HepG2 (cell line): ENCODE results near the gene NWD2. TPM values are rescaled to one million over a fixed set of nuclear protein-coding genes. Genes with fewer than 3 reads are reported as not detected.

Source experiments
- ATAC-seq: fragments of 200-7000 bp; cut with Tn5 transposase; 3 replicates; pipeline ENCODE4 v1.9.1; 2020; ENCODE audit warnings: mild to moderate bottlenecking, moderate library complexity
- BruUV-seq: library from RNA; stranded (reverse); fragments of 400-500 nt; replicated peaks from 2 replicates; lab custom pipeline; 2021; lab: Mats Ljungman, UMichigan
- CTCF ChIA-PET: fragments of 300-600 bp; formaldehyde crosslinking; extraction: SDS; loops from one replicate; lab custom pipeline; 2021; ENCODE audit warnings: low total read pairs, inconsistent platforms, low intra/inter-chr PET ratio; lab: Yijun Ruan, JAX
- POLR2A ChIA-PET: fragments of 350-600 bp; sonication (Branson Sonifier 250); formaldehyde crosslinking; loops from one replicate; lab custom pipeline; 2020; ENCODE audit warnings: antibody characterized with exemption, inconsistent platforms; lab: Yijun Ruan, JAX
- DNase-seq: peaks from one replicate; pipeline ENCODE4 v3.0.0-alpha.2; 2015; ENCODE audit warnings: low spot score
- FAIRE-seq: peaks from 3 replicates; lab custom pipeline; 2011; peaks lifted over from hg19 to GRCh38; lab: Jason Lieb, UNC
- H2AFZ ChIP-seq: one replicate; pipeline ENCODE4 v1.6.1; 2011; ENCODE audit warnings: low read length, inconsistent platforms
- H3K27ac ChIP-seq: fragments of 300-600 bp; 3 replicates; pipeline ENCODE4 v1.8.0; 2011; ENCODE audit warnings: mixed run types, mild to moderate bottlenecking, mixed read lengths, low read length, inconsistent platforms; ENCODE audit not compliant: insufficient read depth; ENCODE audit errors: extremely low read length
- H3K27me3 ChIP-seq, 2 experiments: fragments of 200-600 bp in 1 of 2; 2 replicates in 1 of 2; 3 replicates in 1 of 2; pipeline versions ENCODE4 v1.6.0 to v1.8.0; 2011; ENCODE audit warnings: low read length in 2 of 2, mild to moderate bottlenecking in 2 of 2, moderate library complexity in 2 of 2, inconsistent platforms in 1 of 2; ENCODE audit not compliant: insufficient read depth in 2 of 2, control insufficient read depth in 1 of 2
- H3K36me3 ChIP-seq, 2 experiments: fragments of 200-600 bp in 1 of 2; replicated peaks in 1 of 2; 2 replicates in 1 of 2; 3 replicates in 1 of 2; pipeline versions ENCODE4 v1.5.1 to v1.8.0; 2011; ENCODE audit warnings: low read length in 2 of 2, inconsistent platforms in 1 of 2; ENCODE audit not compliant: insufficient read depth in 2 of 2, control insufficient read depth in 1 of 2
- H3K4me1 ChIP-seq: 2 replicates; pipeline ENCODE4 v1.5.1; 2012; ENCODE audit warnings: low read length, inconsistent platforms; ENCODE audit not compliant: insufficient read depth
- H3K4me2 ChIP-seq: 2 replicates; pipeline ENCODE4 v1.6.0; 2011; ENCODE audit warnings: low read depth, low read length, inconsistent platforms
- H3K4me3 ChIP-seq, 3 experiments: fragments of 200-600 bp in 1 of 3; sonication (generic), shearing (Covaris generic) in 1 of 3; replicated peaks in 1 of 3; 2 replicates each; pipeline ENCODE4 v1.5.1; 2011 to 2016; ENCODE audit warnings: low read length in 3 of 3, inconsistent platforms in 2 of 3, low read depth in 2 of 3, mild to moderate bottlenecking in 2 of 3, control low read depth in 1 of 3, mixed read lengths in 1 of 3; ENCODE audit not compliant: insufficient read depth in 1 of 3
- H3K79me2 ChIP-seq: one replicate; pipeline ENCODE4 v1.6.1; 2011; ENCODE audit warnings: low read length, inconsistent platforms; ENCODE audit not compliant: insufficient read depth
- H3K9ac ChIP-seq: 2 replicates; pipeline ENCODE4 v1.6.0; 2011; ENCODE audit warnings: mild to moderate bottlenecking, low read depth, low read length, inconsistent platforms; ENCODE audit not compliant: insufficient read depth
- H3K9me3 ChIP-seq: 2 replicates; pipeline ENCODE4 v1.5.1; 2012; ENCODE audit warnings: mild to moderate bottlenecking, low read length
- H4K20me1 ChIP-seq: 2 replicates; pipeline ENCODE4 v1.6.0; 2011; ENCODE audit warnings: inconsistent platforms, mild to moderate bottlenecking, low read length, moderate library complexity; ENCODE audit not compliant: insufficient read depth
- GABPA ChIP-seq, 2 experiments: IDR thresholded peaks; 2 replicates each; pipeline ENCODE4 v1.6.1; 2011 to 2016; ENCODE audit warnings: low read depth in 2 of 2, low read length in 1 of 2, missing biosample characterization in 1 of 2, missing genetic modification characterization in 1 of 2
- GATA4 ChIP-seq: sonication (generic); IDR thresholded peaks from 2 replicates; pipeline ENCODE4 v1.6.1; 2016; ENCODE audit warnings: antibody characterized with exemption, low read depth, borderline replicate concordance
- NR1H2 ChIP-seq: sonication (generic); formaldehyde crosslinking; IDR thresholded peaks from 2 replicates; pipeline ENCODE4 v1.8.1; 2022; ENCODE audit warnings: low read depth, missing genetic modification reagents, borderline replicate concordance
- ZBTB42 ChIP-seq: sonication (generic); formaldehyde crosslinking; IDR thresholded peaks from 2 replicates; pipeline ENCODE4 v1.5.0; 2020; ENCODE audit warnings: mild to moderate bottlenecking, missing genetic modification reagents
- whole genome bisulfite sequencing: methylation state at CpG from one replicate; pipeline ENCODE4 v1.1.6; 2017; ENCODE audit warnings: low lambda C conversion rate; 5-methylcytosine and 5-hydroxymethylcytosine counted together
- in situ Hi-C: cut with HindIII; loops from 2 replicates; pipeline ENCODE4 v1.10.0; 2017; ENCODE audit warnings: low pct_unique_long_range_greater_than_20kb; ENCODE audit not compliant: extremely low pct_ligation_motif_present
- intact Hi-C: fragments of 100-400 bp; cut with micrococcal nuclease; formaldehyde crosslinking; loops from one replicate; pipeline ENCODE4 v1.10.0; 2022; ENCODE audit not compliant: unreplicated experiment
- polyA plus RNA-seq, 8 experiments: library from polyadenylated mRNA; depleted of rRNA in 3 of 8; stranded (reverse) in 7 of 8; unstranded in 1 of 8; fragments of >200 nt; fragmentation: Illumina TruSeq in 4 of 8; extraction: Trizol in 4 of 8; gene quantifications; 2 replicates each; pipeline versions ENCODE4 v1.2.1 to v1.2.3, GENCODE V29; 2011 to 2016; ENCODE audit warnings: low read depth in 4 of 8, missing spikeins in 1 of 8, mixed read lengths in 1 of 8; ENCODE audit not compliant: insufficient read depth in 1 of 8
- total RNA-seq, 5 experiments: library from RNA; depleted of rRNA; stranded (reverse); fragments of >200 nt; fragmentation: Illumina TruSeq; extraction: Trizol; gene quantifications; 2 replicates each; pipeline ENCODE4 v1.2.3, GENCODE V29; 2016; ENCODE audit warnings: low read depth in 1 of 5
- TF ChIP-seq, protein P1 (sequence below): sonication (generic); formaldehyde crosslinking; IDR thresholded peaks from 2 replicates; pipeline ENCODE4 v1.5.1; 2020; ENCODE audit warnings: mild to moderate bottlenecking, missing genetic modification reagents, moderate library complexity
- TF ChIP-seq, protein P2 (sequence below): sonication (generic); formaldehyde crosslinking; IDR thresholded peaks from 2 replicates; pipeline ENCODE4 v1.4.0; 2020; ENCODE audit warnings: missing genetic modification reagents

NWD2 gene
- total and polyA plus RNA-seq, 2 of the 13 experiments (the other 11 are each of a cell fraction or from before 2014, with no cell fraction given) = not detected

DNA sequence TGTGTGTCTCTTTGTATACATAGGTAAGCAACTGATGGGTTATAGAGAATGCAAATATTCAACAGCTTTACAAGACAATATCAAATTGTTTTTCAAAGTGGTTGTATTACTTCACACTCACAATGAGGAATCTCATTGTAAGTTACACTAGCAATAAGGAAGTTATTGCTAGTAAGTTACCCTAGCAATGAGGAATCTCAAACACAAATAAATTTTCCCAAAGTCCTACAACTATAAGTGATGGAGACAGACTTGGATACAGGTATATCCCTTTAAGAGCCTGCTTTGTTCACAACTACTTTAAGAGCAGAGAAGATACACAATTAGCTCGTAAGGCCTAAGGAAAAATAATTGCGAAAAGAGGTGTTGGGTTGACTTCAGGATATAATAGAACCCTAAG, 28.3 kb upstream of the NWD2 start:
- in situ Hi-C loops = no loop called here
- DNase-seq (no peak), ATAC-seq (no peak), FAIRE-seq (no peak)
- CTCF ChIA-PET = no interaction called here
- Histone ChIP-seq H3K9ac (no peak overlapping the region), H3K27me3 (no peaks in the 10 kb centered on the region), H3K79me2 (no peaks in the 10 kb centered on the region), H3K4me2 (no peak overlapping the region), H3K9me3 (no peaks in the 10 kb centered on the region), H3K4me3 (no peak overlapping the region), H3K27ac (no peak overlapping the region), H3K4me1 (no peaks in the 10 kb centered on the region), H3K36me3 (no peaks in the 10 kb centered on the region), H2AFZ (no peak overlapping the region), H4K20me1 (no peaks in the 10 kb centered on the region)
- WGBS = 2% methylated on average over 2 of the region's 2 CpGs
- POLR2A ChIA-PET = no interaction called here
- intact Hi-C loops = no loop called here
- no TSS peak for BruUV-seq
- TF ChIP-seq GATA4 = no peak
- TF ChIP-seq, protein P1, sequence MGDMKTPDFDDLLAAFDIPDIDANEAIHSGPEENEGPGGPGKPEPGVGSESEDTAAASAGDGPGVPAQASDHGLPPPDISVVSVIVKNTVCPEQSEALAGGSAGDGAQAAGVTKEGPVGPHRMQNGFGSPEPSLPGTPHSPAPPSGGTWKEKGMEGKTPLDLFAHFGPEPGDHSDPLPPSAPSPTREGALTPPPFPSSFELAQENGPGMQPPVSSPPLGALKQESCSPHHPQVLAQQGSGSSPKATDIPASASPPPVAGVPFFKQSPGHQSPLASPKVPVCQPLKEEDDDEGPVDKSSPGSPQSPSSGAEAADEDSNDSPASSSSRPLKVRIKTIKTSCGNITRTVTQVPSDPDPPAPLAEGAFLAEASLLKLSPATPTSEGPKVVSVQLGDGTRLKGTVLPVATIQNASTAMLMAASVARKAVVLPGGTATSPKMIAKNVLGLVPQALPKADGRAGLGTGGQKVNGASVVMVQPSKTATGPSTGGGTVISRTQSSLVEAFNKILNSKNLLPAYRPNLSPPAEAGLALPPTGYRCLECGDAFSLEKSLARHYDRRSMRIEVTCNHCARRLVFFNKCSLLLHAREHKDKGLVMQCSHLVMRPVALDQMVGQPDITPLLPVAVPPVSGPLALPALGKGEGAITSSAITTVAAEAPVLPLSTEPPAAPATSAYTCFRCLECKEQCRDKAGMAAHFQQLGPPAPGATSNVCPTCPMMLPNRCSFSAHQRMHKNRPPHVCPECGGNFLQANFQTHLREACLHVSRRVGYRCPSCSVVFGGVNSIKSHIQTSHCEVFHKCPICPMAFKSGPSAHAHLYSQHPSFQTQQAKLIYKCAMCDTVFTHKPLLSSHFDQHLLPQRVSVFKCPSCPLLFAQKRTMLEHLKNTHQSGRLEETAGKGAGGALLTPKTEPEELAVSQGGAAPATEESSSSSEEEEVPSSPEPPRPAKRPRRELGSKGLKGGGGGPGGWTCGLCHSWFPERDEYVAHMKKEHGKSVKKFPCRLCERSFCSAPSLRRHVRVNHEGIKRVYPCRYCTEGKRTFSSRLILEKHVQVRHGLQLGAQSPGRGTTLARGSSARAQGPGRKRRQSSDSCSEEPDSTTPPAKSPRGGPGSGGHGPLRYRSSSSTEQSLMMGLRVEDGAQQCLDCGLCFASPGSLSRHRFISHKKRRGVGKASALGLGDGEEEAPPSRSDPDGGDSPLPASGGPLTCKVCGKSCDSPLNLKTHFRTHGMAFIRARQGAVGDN (CRISPR knock-in tag) = no peak

DNA sequence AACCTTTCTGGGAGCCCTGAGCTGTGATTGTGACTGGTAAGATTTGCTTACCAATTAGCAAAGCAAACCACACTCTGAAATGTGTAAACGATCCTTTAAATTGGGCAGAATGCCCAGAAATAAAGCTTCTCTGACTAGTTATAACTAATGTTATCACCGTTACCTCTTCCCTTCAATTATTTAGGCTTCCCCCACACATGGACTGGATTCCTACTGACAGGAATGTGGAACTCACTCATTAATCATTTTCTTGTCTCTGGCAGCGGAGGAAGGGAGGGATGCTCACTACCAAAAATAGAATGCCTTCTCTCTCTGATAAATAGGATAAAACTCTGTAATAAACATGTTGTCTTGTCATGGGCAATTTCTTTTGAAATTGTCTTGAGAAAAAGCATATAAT, 25.3 kb upstream of the NWD2 start:
- Histone ChIP-seq H2AFZ (no peak overlapping the region), H3K4me3 (no peak overlapping the region), H3K9me3 (no peaks in the 10 kb centered on the region), H3K4me2 (no peak overlapping the region), H3K27ac (no peak overlapping the region), H3K9ac (no peak overlapping the region)
- FAIRE-seq = no peak
- WGBS = 2% methylated on average over 3 of the region's 3 CpGs
- POLR2A ChIA-PET = no interaction called here
- CTCF ChIA-PET = no interaction called here
- no peak for DNase-seq
- ATAC-seq = no peak
- no TSS peak for BruUV-seq
- TF ChIP-seq, protein P2, sequence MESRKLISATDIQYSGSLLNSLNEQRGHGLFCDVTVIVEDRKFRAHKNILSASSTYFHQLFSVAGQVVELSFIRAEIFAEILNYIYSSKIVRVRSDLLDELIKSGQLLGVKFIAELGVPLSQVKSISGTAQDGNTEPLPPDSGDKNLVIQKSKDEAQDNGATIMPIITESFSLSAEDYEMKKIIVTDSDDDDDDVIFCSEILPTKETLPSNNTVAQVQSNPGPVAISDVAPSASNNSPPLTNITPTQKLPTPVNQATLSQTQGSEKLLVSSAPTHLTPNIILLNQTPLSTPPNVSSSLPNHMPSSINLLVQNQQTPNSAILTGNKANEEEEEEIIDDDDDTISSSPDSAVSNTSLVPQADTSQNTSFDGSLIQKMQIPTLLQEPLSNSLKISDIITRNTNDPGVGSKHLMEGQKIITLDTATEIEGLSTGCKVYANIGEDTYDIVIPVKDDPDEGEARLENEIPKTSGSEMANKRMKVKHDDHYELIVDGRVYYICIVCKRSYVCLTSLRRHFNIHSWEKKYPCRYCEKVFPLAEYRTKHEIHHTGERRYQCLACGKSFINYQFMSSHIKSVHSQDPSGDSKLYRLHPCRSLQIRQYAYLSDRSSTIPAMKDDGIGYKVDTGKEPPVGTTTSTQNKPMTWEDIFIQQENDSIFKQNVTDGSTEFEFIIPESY (CRISPR knock-in tag) = no peak
- TF ChIP-seq GABPA (IDR thresholded peaks at IDR 0.05; ENCODE audit: low read depth, low read length) (no peak), GABPA (CRISPR knock-in tag; IDR thresholded peaks at IDR 0.05; ENCODE audit: low read depth) (no peak), NR1H2 (CRISPR knock-in tag) (no peak), ZBTB42 (CRISPR knock-in tag) (no peak)
- TF ChIP-seq, all 625 proteins: peak for 0
- Histone ChIP-seq H3K36me3 (no peaks in the 10 kb centered on the region), H3K79me2 (no peaks in the 10 kb centered on the region), H3K4me1 (no peaks in the 10 kb centered on the region), H3K27me3 (no peaks in the 10 kb centered on the region), H4K20me1 (no peaks in the 10 kb centered on the region)
- in situ Hi-C loops = no loop called here
- intact Hi-C loops = no loop called here
